Rectal smooth muscle tissue (tissue), 1 donor: ENCODE data around the gene TECTB.

Source experiments
- H3K27ac ChIP-seq: one replicate; pipeline ENCODE4 v1.7.0; 2013; ENCODE audit warnings: low read depth, low read length, inconsistent platforms
- H3K27me3 ChIP-seq: one replicate; pipeline ENCODE4 v1.7.0; 2013; ENCODE audit warnings: low read length; ENCODE audit not compliant: control insufficient read depth, insufficient read depth
- H3K36me3 ChIP-seq: one replicate; pipeline ENCODE4 v1.7.0; 2013; ENCODE audit warnings: low read length; ENCODE audit not compliant: control insufficient read depth, insufficient read depth
- H3K4me1 ChIP-seq: one replicate; pipeline ENCODE4 v1.7.0; 2013; ENCODE audit warnings: low read length; ENCODE audit not compliant: control insufficient read depth, insufficient read depth
- H3K4me3 ChIP-seq: one replicate; pipeline ENCODE4 v1.7.0; 2013; ENCODE audit warnings: low read length
- H3K9ac ChIP-seq: one replicate; pipeline ENCODE4 v1.7.0; 2013; ENCODE audit warnings: low read length

The TECTB gene

DNA sequence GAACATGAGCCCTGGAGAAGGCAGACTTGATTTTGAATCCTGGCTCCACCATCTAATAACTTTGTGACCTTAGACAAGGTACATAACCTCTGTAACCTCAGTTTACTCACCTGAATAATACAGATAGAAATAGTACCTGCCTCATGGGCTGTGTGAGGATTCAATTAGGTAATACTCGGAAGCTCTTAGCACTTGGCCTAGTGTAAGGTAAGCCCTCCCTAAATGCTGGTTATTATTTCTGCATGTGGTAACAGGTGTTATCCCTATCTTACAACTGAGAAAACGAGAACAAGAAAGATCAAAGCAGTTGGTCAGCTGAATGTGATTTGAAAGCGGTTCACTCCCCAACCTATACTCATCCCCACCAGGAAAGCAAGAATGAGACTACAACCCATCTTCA is 62.0 kb downstream of the TECTB start:
- no peak overlapping the region for H3K4me3 ChIP-seq
- H3K9ac ChIP-seq: no peak overlapping the region
- H3K4me1 ChIP-seq: no peaks in the 10 kb centered on the region
- H3K27me3 ChIP-seq: no peaks in the 10 kb centered on the region
- H3K36me3 ChIP-seq: no peaks in the 10 kb centered on the region
- no peak overlapping the region for H3K27ac ChIP-seq

DNA sequence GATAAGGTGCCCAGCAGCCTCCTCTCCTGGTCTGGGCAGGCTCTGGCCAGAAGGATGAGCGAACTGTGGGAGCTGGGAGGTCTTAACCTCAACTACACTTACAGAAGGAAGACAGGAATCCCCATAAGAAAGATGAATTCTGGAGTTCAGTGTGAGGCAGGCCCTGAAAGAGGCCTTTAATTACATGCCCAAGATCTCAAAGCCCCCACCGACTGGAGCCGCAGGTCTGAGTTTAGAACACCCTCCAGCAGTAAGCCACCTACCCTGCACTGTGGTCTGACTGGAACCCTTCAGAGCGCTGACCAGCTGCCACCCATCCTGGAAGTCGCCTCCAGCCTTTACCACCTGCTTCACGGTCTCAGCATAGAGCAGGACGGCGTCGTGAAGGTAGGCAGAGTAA is 62.5 kb downstream of the TECTB start:
- H3K9ac ChIP-seq: no peak overlapping the region
- H3K36me3 ChIP-seq: no peaks in the 10 kb centered on the region
- H3K27ac ChIP-seq: no peak overlapping the region
- H3K4me3 ChIP-seq: no peak overlapping the region
- H3K27me3 ChIP-seq: no peaks in the 10 kb centered on the region
- no peaks in the 10 kb centered on the region for H3K4me1 ChIP-seq

DNA sequence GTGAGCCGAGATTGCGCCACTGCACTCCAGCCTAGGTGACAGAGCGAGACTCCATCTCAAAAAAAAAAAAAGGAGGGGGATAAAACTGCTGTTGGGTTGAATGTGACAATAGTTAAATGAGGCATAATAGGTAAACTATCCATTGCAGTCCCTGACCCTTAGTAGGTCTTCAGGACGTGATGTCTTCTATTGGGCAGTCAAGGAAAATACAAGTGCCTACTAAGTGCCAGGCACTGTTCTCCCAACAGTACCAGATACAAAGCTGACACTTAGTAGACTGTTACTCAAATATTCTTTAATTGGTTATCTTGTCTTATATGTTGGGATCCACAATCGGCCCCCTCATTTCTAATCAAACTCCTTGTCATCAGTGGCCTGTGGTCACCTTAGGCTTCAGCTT is 63.6 kb downstream of the TECTB start:
- H3K4me1 ChIP-seq: no peaks in the 10 kb centered on the region
- no peak overlapping the region for H3K27ac ChIP-seq
- no peaks in the 10 kb centered on the region for H3K27me3 ChIP-seq
- no peaks in the 10 kb centered on the region for H3K36me3 ChIP-seq
- no peak overlapping the region for H3K4me3 ChIP-seq
- no peak overlapping the region for H3K9ac ChIP-seq

DNA sequence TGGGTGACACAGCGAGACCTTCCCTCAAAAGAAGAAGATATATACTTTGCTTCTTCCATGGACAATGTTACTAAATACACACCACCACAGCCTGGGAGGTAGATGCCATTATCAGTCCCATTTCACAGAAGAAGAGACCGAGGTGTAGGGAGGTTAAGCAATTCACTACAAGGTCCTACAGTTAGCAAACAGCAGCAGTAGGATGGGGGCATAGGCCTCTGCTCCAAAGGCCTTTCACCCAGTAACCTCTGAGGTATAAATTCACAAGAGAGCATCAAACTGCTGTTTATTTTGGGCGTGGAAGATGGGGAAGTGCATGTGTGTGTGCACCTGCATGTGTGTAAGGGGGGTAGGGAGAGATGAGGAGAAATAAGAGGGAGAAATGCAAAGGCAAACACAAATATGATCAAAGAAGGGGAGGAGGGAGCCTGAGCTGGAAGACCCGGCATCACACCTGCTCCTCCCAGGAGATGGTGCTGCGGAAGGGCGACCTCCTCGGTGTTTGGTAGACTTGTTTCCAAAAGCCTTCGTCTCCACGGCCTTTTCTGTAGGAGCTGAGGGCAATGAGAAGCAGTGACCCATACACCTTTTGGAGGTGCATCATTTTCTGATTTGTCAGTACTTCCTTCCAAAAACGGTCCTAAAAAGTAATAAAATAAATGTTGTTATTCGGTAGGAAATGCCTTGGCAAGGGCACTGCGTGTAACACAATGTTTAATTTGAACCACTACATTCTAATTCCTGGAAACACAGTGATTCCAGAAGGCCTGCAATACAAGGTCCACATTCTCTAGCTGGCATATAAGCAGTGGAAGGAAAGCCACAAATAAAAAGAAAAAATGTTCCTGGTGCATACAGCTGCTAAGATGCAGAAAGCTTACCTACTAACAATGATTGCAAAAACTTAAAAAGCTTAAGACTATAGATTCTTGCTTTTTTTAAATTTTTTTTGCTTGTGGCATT is 64.8 kb downstream of the TECTB start:
- Histone ChIP-seq H3K4me1 (no peaks in the 10 kb centered on the region), H3K9ac (no peak overlapping the region), H3K4me3 (no peak overlapping the region), H3K36me3 (no peaks in the 10 kb centered on the region), H3K27me3 (no peaks in the 10 kb centered on the region), H3K27ac (no peak overlapping the region)

DNA sequence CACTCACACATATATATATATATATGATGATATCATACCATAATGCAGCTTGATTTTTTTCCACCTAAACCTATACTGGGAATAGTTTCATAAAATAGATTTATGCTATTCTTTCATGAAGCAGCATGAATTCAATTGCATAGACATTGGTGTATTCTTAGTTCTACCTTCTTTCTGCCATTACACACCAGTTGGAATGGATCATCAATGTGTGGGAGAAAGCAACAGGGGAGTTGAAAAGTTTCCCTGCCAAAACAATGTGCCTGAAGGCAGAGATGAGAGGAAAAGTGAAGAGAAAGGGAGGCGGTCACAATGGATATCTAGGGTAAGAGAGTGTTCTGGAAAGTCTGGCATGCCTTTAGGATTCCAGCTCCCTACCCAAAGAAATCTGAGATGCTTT is 65.6 kb downstream of the TECTB start:
- H3K27me3 ChIP-seq: no peaks in the 10 kb centered on the region
- H3K9ac ChIP-seq: no peak overlapping the region
- no peak overlapping the region for H3K4me3 ChIP-seq
- H3K4me1 ChIP-seq: no peaks in the 10 kb centered on the region
- H3K27ac ChIP-seq: no peak overlapping the region
- no peaks in the 10 kb centered on the region for H3K36me3 ChIP-seq

DNA sequence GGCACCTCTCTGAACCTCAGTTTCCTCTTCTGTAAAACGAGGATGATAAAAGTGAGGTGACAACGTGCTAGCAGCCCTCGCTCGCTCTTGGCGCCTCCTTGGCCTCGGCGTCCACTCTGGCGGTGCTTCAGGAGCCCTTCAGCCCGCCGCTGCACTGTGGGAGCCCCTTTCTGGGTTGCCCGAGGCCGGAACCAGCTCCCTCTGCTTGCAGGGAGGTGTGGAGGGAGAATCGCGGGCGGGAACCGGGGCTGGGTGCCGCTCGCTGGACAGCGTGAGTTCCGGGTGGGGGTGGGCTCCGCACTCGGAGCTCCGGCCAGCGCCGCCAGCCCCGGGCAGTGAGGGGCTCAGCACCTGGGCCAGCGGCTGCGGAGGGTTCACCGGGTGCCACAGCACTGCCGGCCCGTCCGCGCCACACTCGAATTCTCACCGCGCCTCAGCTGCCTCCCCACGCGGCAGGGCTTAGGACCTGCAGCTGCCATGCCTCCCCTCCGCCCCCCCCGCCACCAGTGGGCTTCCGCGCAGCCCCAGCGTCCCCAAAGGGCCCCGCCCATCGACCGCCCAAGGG is 66.4 kb downstream of the TECTB start:
- Histone ChIP-seq H3K4me3 (no peak overlapping the region), H3K27me3 (no peaks in the 10 kb centered on the region), H3K4me1 (no peaks in the 10 kb centered on the region), H3K27ac (no peak overlapping the region), H3K36me3 (no peaks in the 10 kb centered on the region), H3K9ac (no peak overlapping the region)

DNA sequence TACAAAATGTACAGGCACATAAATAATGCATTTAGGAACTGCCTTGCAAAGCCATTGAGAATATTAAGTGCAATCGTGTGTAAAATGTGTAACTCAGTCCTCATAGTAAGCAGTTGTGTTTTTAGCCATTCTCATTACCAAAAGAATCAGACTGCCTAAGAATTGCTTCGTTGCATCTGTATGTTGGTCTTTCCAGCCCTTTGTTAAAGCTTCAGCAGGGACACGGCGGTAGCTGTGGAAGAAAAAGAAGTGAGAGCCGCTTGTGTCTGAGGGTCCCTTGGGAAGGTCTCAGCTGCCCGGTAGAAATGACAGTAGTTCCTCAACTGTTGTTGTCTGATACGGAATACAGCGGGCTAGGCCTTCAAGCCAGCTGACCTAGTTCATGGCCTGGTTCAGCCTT is 67.9 kb downstream of the TECTB start:
- no peaks in the 10 kb centered on the region for H3K27me3 ChIP-seq

DNA sequence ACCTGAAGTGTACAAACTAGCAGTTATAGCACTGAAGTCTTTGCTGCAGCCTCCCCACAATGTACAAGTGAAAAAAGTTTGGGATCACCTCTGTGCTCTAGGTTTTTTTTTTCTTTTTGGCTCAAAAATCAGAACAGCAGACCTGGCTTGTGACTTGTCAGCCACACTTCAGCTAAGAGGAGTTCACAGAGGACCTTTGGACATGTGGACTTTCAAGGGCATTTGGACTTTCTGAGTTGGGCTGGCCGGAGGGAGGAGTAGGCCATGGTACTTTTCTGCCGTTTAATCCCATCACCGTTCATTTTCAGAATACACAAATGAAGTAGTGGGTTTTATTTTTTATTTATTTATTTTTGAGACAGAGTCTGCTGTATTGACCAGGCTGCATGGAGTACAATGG is 68.8 kb downstream of the TECTB start:
- no peak overlapping the region for H3K27ac ChIP-seq
- no peak overlapping the region for H3K9ac ChIP-seq
- H3K27me3 ChIP-seq: no peaks in the 10 kb centered on the region
- no peak overlapping the region for H3K4me3 ChIP-seq
- no peaks in the 10 kb centered on the region for H3K36me3 ChIP-seq
- H3K4me1 ChIP-seq: no peaks in the 10 kb centered on the region

More for the DNA sequence above, 67.9 kb downstream of the TECTB start:
- H3K4me1 ChIP-seq: no peaks in the 10 kb centered on the region
- H3K9ac ChIP-seq: no peak overlapping the region
- H3K4me3 ChIP-seq: no peak overlapping the region
- no peaks in the 10 kb centered on the region for H3K36me3 ChIP-seq
- H3K27ac ChIP-seq: no peak overlapping the region

DNA sequence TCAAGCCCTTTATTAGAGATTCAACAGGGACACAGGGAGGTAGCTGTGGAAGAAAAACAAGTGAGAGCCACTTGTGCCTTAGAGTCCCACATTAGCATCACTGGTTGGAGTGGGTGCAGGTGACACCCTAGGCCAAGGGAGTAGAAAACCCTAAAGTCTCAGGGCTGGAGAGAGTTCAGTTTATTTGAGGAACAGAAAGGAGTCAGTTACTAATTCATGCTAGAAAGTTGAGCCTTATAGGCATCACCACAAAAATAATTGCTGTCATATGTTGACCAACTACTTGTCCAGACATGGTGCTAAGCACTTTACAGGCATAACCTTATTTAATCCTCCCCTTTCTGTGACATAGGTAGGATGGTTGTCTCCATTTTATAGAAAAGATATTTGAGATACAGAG is 69.8 kb downstream of the TECTB start:
- Histone ChIP-seq H3K4me3 (no peak overlapping the region), H3K36me3 (no peaks in the 10 kb centered on the region), H3K4me1 (no peaks in the 10 kb centered on the region), H3K27me3 (no peaks in the 10 kb centered on the region), H3K27ac (no peak overlapping the region), H3K9ac (no peak overlapping the region)
